RWPE1 (cell line): ENCODE results near the gene EFL1.

ENCODE experiments used
- CTCF ChIA-PET: fragments of 350-600 bp; sonication (Branson Sonifier 250); formaldehyde crosslinking; extraction: SDS; loops from one replicate; lab custom pipeline; 2021; lab: Yijun Ruan, JAX
- POLR2A ChIA-PET: fragments of 400-600 bp; formaldehyde crosslinking; extraction: SDS; loops from one replicate; lab custom pipeline; 2020; ENCODE audit warnings: antibody characterized with exemption; ENCODE audit not compliant: low non-redundant PET; lab: Yijun Ruan, JAX
- DNase-seq: peaks from one replicate; pipeline ENCODE4 v3.0.0; 2012; ENCODE audit warnings: low spot score
- H3K27ac ChIP-seq: fragments of 450-650 bp; 2 replicates; pipeline ENCODE4 v1.5.1; 2017
- TF ChIP-seq, protein P1 (sequence below): fragments of 450-650 bp; conservative IDR thresholded peaks from 2 replicates; pipeline ENCODE4 v1.5.1; 2017; ENCODE audit warnings: low read depth, mild to moderate bottlenecking

EFL1 gene

GRCh38 chr15:82135638-82136037, 126.9 kb downstream of the EFL1 start:
- TF ChIP-seq, protein P1, sequence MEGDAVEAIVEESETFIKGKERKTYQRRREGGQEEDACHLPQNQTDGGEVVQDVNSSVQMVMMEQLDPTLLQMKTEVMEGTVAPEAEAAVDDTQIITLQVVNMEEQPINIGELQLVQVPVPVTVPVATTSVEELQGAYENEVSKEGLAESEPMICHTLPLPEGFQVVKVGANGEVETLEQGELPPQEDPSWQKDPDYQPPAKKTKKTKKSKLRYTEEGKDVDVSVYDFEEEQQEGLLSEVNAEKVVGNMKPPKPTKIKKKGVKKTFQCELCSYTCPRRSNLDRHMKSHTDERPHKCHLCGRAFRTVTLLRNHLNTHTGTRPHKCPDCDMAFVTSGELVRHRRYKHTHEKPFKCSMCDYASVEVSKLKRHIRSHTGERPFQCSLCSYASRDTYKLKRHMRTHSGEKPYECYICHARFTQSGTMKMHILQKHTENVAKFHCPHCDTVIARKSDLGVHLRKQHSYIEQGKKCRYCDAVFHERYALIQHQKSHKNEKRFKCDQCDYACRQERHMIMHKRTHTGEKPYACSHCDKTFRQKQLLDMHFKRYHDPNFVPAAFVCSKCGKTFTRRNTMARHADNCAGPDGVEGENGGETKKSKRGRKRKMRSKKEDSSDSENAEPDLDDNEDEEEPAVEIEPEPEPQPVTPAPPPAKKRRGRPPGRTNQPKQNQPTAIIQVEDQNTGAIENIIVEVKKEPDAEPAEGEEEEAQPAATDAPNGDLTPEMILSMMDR, result no peak
- ChIA-PET CTCF (no interaction called here), POLR2A (no interaction called here)
- no peak for DNase-seq
- no peak overlapping the region for H3K27ac ChIP-seq

DNA sequence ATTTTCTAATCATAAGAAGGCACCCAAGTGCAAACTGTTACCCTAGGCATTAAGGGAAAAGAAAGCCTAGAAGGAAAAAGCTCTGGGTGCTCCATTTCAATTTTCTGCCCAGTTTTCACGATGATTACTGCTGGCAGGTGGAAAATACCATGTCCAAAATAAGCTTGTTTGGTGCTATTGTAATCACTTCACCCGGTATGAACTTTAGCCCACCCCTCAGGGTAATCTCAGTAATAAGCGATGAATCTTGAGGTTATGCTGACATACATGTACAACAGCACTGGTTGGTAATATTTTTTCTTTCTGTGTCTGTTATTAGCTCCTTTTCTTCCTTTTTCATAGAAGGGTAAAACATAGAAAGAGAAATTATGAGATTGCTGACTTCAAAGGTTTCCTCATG, 128.1 kb downstream of the EFL1 start:
- ChIA-PET POLR2A (no interaction called here), CTCF (interaction anchor here (0.7 kb wide), 1 partner anchor 796 kb away, joined by 4 read pairs; no protein-coding TSS in a partner anchor)
- DNase-seq, result no peak

GRCh38 chr15:82133251-82133650, 129.3 kb downstream of the EFL1 start:
- POLR2A ChIA-PET, result no interaction called here
- no peak overlapping the region for H3K27ac ChIP-seq
- CTCF ChIA-PET, result no interaction called here
- no peak for DNase-seq
- TF ChIP-seq, protein P1, result no peak

More for the DNA sequence above, 128.1 kb downstream of the EFL1 start:
- H3K27ac ChIP-seq, result no peak overlapping the region
- TF ChIP-seq, protein P1, result no peak

GRCh38 chr15:82132742-82133141, 129.8 kb downstream of the EFL1 start:
- POLR2A ChIA-PET, result no interaction called here
- DNase-seq, result peak; percentile 86
- CTCF ChIA-PET, result no interaction called here

DNA sequence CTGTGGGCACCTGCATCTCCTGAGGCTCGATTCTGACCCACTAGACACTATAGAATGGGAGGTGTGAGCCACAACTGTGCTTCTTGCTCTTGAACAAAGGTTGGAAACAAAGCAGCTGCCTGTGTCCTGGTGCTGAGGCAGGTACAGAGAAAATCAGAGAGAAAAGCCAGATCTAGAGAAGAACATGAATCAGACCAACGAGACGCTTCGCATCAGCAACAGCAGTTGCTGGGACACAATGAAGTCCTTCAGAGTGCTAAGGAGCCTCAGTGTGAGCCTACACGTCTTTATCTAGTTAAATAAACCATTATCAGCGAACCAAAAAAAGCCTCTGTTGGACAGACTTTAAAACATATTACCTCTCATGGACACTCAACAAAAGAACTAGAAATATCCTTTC, 130.4 kb downstream of the EFL1 start:
- ChIA-PET CTCF (no interaction called here), POLR2A (no interaction called here)
- H3K27ac ChIP-seq, result peak overlapping the region; percentile 66; the same call in 1 of the 2 replicates
- DNase-seq, result no peak
- TF ChIP-seq, protein P1, result no peak

More at GRCh38 chr15:82132742-82133141, 129.8 kb downstream of the EFL1 start:
- H3K27ac ChIP-seq, result peak overlapping the region; percentile 66
- TF ChIP-seq, protein P1, result no peak

- TF ChIP-seq, protein P1, result no peak
- no peak overlapping the region for H3K27ac ChIP-seq
- CTCF ChIA-PET, result no interaction called here
- POLR2A ChIA-PET, result no interaction called here
- DNase-seq, result no peak
These were observed 132.3 kb downstream of the EFL1 start for GRCh38 chr15:82130248-82130647.
